Lung microvascular endothelial cell (primary cell): ENCODE results near the gene LIN7C. TPM values are rescaled to one million over a fixed set of nuclear protein-coding genes. Genes with fewer than 3 reads are reported as not detected.

Experiments
- DNase-seq, 2 donors: peaks; one replicate each; pipeline versions ENCODE4 v3.0.0 to v3.0.0-alpha.2; 2010; ENCODE audit warnings: low read depth in 2 of 2
- total RNA-seq: library from RNA; depleted of rRNA; stranded (reverse); fragments of >200 nt; gene quantifications from 2 replicates; pipeline ENCODE4 v1.2.1, GENCODE V29; 2014

The LIN7C gene
- total RNA-seq, 1 donor from 2014 or later, result 43.7 TPM

DNA sequence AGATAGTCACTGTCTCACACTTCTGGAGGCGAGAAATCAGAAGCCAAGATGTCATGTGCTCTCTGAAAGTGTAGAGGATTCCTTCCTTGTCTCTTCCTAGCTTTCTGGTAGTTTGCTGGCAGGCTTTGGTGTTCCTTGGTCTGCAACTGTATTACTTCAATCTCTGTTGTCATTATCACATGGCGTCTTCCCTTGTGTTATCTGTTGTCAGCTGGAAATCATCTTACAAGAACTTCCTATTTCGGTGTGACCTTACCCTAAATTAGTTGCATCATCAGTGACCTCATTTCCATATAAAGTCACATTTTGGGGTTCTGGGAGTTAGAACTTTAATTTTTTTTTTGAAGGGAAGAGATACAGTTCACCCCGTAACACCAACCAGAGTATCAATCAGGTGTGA, 3.3 kb upstream of the LIN7C start:
- no peak for DNase-seq

- no peak for DNase-seq
Measured at GRCh38 chr11:27507557-27508322, 1.2 kb upstream of the LIN7C start.

GRCh38 chr11:27505781-27506180, 788 bp downstream of the LIN7C start:
- DNase-seq, result peak in 1 of 2 donors; percentile 21

DNA sequence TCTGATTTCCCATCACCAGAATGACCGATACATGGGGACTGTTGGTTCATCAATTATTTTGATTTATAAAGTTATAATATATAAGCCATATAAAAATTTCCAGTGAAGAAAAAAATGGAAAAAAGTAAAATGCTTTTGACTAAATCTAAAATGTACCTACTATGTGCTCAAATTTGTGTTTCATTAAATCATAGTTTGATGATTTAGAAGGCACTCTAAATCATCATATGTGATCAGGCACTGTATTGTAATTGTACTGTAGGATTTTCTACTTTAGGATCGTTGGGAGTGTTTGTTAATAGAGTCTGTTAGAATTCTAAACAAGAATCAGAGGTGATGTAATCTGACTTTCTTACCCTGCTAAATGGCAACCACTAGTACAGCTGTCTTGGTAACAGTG, 2.4 kb downstream of the LIN7C start:
- DNase-seq, result no peak

DNA sequence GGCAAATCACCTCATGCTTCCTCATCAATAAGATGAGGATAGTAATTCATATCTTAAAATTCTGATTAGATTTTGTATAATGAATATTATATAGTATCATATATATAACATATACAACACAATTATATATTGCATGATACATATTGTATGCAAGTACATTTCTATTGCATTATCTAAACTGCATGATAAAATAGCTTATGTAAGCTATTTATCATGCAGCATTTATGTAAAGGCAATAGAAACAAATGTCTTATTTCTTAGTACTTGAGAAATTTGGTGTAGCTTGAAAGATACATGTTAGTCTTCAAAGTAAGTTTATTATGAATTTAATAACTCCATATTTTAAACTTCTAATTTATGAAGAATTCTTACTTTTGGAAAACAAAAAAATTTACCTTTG, 5.5 kb downstream of the LIN7C start:
- no peak for DNase-seq

GRCh38 chr11:27497911-27498310, 8.7 kb downstream of the LIN7C start:
- no peak for DNase-seq

DNA sequence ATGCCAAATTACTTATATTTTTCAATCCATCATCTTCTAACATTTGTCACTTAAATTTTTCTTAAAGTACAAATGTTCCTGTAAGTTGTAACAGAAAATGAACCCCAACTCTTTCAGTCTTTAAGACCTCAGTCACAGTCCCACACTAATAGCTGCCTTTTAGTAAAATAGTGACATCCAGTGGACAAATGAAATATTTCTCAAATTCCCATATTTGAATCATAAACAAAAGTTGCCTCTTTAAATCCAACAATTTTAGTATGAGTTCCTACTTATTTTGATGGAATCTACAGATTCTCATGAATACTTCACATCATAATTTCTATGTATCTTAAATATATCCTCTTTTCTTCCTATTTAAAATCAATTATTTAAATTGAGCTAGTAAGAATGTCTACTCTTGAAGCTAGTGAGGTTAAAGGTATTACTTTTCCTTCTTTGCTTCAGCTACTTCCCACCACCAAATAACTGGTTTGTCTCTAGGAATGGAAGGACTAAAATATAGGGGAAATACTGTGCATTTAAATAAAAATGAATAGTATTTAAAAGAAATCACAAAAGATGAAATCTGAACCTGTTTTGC, 9.2 kb downstream of the LIN7C start:
- DNase-seq, result peak; percentile 36 to 37

DNA sequence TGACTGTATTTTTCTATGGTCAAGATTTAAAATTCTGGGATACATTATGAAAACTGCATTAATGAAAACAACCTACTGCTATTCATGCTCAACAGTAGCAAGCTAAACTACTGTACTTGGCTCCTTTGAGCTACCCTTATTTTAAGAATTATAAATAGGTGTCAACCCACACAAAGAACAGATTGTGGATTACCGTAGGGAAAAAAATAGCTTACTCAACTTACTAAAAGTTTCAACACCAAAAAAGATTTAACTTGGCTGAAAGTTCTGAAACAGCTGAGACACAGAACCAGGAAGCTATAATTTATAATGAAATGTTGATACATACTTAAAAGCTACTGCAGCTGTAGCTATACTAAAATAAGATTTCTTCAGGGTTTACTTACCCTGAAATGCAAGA, 10.1 kb downstream of the LIN7C start:
- no peak for DNase-seq

DNA sequence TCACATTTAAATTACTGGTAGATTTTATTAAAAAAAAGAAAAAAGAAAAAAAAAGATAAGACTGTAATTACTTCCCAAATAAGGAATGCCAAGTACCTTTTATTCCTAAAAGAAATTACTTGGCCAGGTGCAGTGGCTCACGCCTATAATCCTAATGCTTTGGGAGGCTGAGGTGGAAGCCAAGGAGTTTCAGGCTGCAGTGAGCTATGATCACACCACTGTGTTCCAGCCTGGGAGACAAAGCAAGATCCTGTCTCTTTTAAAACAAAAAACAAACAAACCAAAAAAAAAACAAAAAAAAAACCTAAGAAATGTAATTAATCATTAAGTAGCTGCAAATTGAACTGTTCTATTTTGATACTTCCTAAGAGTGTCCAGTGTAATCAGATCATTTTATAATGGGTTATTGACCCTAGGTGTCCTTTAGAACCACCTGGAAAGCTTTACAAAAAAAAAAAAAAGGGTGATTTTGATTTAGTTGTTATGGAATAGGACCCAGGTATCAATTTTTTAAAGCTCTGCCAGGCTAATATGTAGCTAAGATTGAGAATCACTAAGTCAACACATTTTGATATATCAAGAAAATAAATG, 10.8 kb downstream of the LIN7C start:
- DNase-seq, result no peak

DNA sequence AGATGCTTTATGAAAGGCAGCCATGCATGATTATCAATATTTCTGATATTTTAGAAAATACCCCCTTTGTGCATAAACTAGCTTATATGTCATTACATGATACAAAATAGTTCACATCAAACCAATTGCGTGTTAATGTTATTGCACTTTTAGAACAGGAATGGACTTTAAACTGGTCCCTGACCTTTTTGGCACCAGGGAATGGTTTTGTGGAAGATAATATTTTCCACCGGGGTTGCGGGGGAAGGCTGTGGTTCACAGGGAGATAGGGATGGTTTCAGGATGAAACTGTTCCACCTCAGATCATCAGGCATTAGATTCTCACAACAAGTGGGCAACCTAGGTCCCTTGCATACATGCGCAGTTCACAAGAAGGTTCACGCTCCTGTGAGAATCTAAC, 17.5 kb downstream of the LIN7C start:
- DNase-seq, result no peak

- DNase-seq, result no peak
Measured at GRCh38 chr11:27487706-27488105, 18.9 kb downstream of the LIN7C start.

DNA sequence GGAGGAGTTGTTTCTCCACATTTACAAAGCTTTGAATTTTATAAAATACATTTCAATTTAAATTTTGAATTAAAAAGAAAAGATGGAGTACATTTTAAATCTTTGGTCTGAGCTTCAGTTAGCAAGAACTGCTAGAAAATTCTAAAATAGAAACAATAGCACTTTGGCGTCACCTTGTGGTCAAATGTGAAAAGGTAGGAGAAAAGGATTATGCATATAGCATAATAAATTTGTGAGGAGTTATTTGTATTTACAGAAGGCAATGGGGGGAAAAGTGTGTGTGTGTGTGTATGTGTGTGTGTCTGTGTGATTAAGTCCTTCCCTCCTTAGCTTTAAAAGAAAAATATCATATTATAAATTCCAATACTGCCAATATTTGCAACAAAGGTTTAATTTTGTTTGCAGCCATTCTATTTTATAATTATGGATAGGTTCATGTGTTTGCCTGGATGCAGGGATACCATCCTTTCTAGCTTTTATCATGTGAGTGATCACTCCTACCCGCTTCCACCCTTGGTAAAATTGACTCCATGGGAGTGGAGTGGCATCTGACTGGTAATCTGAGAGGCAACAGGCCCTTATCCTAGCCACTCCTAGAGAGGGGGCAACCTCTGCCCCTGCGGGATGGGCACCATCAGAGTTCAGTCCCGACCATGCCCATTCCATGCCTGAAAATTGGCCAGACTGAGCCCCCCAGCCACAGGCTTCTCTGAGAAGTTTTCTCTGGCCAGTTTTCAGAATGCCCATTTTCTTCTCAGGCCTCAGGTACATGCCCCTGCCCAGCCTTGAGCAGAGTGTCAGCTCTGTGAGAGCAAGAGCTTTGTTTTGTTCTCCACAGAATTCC, 20.4 kb downstream of the LIN7C start:
- peak; percentile 67 to 72 for DNase-seq

DNA sequence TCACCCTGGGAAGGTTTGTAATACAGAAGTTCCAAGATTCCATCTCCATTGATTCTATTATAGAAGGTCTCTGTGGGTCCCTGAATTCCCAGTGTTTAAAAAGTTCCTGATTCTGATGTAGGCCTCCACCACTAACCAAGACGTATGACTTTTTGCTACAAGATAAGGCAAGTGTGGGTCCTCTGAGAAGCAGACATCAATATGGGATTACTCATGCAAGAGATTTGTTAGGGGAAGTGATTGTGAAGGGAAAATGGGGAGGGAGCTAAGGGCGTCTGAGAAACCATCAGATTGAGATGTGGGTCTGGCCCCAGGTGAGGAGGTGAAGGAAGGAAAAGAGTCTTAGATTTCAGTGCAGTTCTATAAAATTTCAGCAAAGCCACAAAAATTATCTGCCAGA, 23.8 kb downstream of the LIN7C start:
- no peak for DNase-seq

DNA sequence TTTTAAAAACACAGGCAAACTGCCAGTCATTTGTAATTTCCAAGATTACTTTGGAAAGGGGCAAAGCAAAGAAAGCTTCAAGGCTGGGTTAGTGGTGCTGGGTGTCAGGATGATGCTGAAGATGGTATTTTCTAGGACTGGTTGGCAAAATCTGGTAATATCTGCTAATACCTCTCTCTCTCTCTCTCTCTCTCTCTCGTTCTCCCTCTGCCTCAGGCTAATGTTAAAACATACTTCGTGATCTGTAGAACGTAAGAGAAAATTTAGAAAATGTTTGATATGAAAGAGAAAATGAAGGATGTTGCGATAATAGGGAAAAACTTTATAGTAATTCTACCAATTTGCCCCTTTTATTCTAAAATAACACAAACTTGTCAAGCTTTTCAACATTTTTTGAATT, 24.6 kb downstream of the LIN7C start:
- no peak for DNase-seq

DNA sequence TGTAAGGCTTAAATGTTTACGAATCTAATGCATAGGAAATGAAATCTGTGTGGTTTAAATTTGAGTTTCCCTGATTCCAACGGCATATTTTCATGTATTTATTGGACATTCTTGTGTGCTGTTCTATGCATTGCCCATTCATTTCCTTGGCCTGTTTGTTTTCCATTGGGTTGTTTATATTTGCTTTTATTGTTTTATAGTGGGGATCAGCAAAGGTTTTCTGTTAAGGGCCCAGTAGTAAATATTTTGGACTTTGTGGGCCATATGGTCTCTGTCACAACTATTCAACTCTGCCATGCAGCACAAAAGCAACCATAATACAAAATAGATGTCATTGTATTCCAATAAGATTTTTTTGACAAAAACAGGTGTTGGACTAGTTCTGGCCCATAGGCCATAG, 28.7 kb downstream of the LIN7C start:
- DNase-seq, result no peak

GRCh38 chr11:27477243-27477642, 29.3 kb downstream of the LIN7C start:
- DNase-seq, result no peak

DNA sequence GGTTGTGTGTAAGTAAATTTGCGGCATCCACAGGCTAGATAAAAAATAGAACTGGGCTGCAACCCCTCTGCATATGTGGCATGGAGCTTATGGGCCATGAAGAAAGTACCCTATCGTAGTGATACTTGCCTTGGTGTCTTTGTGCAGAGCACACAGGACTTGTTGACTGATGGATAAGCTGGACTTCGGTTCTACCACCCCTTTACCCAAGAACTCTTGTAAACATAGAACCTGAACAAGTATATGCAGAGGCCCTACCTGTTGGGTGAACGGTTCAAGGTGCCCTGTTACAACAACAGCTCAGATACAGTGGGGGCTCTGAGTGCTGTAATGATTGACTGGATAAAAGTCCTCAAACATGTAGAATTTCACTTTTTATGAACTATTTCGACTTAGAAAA, 30.9 kb downstream of the LIN7C start:
- no peak for DNase-seq

GRCh38 chr11:27473017-27473406, 33.6 kb downstream of the LIN7C start:
- peak in 1 of 2 donors; percentile 2 for DNase-seq

- DNase-seq, result peak; percentile 93 to 95
Measured at GRCh38 chr11:27472398-27473016, 34.1 kb downstream of the LIN7C start, which contains the start of gene LGR4. TSS of gene LGR4 (minus strand) at chr11:27472790. CDS start at chr11:27472302, 488 bp downstream.

DNA sequence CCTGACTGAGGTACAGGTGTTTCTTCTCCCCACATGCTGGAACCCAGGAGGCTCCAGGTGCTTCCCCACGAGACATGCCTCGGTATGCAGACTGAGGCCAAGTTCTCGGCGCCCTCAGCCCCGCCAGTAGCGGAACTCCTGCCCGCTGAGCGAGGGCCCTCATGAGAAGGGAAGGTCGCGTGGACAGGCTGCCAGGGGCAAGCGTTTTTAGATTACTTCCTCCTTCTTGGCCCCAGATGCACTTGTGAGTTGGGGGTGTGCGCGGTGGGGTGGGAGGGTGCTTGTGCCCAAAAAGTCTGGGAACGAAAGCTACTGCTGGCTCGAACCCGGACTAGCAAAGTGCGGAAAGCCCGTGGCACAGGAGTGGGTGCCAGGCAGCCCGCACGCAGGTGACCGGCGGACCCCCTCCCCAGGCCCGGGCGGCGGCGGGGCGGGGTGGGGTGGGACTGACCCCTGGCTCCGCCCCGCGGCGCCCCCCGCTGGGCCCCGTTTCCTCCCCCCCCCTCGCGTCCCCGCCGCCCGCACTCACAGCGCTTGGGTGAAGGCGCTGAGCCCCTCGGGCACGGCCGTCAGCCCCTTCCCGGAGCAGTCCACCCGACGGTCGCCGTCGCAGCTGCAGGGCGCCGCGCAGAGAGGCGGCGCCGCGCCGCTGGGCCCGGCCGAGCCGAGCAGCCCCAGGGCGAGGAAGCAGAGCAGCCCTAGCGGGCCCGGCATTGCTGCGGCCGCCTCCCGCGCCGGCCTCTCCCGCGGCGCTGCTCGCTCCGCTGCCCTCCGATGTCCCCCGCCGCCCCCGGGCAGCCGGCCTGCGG, 34.8 kb downstream of the LIN7C start:
- peak; percentile 36 for DNase-seq
